GM12865 (cell line): ENCODE measurements around the gene CDKAL1.

ENCODE experiments used
- DNase-seq: peaks from one replicate; pipeline ENCODE4 v3.0.0; 2010; ENCODE audit warnings: low read depth
- H3K4me3 ChIP-seq: 2 replicates; pipeline ENCODE4 v1.5.1; 2011; ENCODE audit warnings: mild to moderate bottlenecking, low read depth, low read length, control low read depth
- CTCF ChIP-seq: IDR thresholded peaks from 2 replicates; pipeline ENCODE4 v1.5.1; 2011; ENCODE audit warnings: low read length, control low read depth, low read depth, inconsistent platforms; ENCODE audit not compliant: insufficient read depth; ENCODE audit errors: missing control alignments

Gene CDKAL1

GRCh38 chr6:21070620-21071019 lies 536.4 kb downstream of the CDKAL1 start:
- H3K4me3 ChIP-seq = no peak overlapping the region
- no peak for DNase-seq
- TF ChIP-seq CTCF = no peak

- TF ChIP-seq CTCF = no peak
- H3K4me3 ChIP-seq = no peak overlapping the region
- no peak for DNase-seq
These were observed 537.7 kb downstream of the CDKAL1 start for GRCh38 chr6:21071780-21072468.

- no peak for TF ChIP-seq CTCF
- no peak overlapping the region for H3K4me3 ChIP-seq
- no peak for DNase-seq
These were observed 539.1 kb downstream of the CDKAL1 start for GRCh38 chr6:21073318-21073839.

GRCh38 chr6:21074484-21074883 lies 540.2 kb downstream of the CDKAL1 start:
- no peak for DNase-seq
- no peak overlapping the region for H3K4me3 ChIP-seq
- no peak for TF ChIP-seq CTCF

- H3K4me3 ChIP-seq = no peak overlapping the region
- TF ChIP-seq CTCF = no peak
- no peak for DNase-seq
These were observed 541.7 kb downstream of the CDKAL1 start for GRCh38 chr6:21075986-21076385.

GRCh38 chr6:21078497-21078896 lies 544.2 kb downstream of the CDKAL1 start:
- H3K4me3 ChIP-seq = no peak overlapping the region
- TF ChIP-seq CTCF = no peak
- DNase-seq = no peak
